ENCODE measurements around the gene KMT2E.

Gene KMT2E

GRCh38 chr7:104969183-104969582 is 44.8 kb upstream of the KMT2E start:
- peaks cover 2% of the 10 kb centered on the region for H3K36me3 ChIP-seq (ENCODE audit: insufficient read depth, low read length)
- no peaks in the 10 kb centered on the region for H3K4me1 ChIP-seq (ENCODE audit: insufficient read depth, low read length, severe bottlenecking)
- H3K27ac ChIP-seq (ENCODE audit: low read depth, low read length, poor library complexity, severe bottlenecking): no peak overlapping the region
- H3K4me2 ChIP-seq (ENCODE audit: low read length): no peak overlapping the region
- H3K9me3 ChIP-seq (ENCODE audit: low read length): peaks cover 7% of the 10 kb centered on the region
- H3K9me2 ChIP-seq (ENCODE audit: low read depth, low read length): no peaks in the 10 kb centered on the region
- H3K79me2 ChIP-seq (ENCODE audit: insufficient read depth, low read length): no peaks in the 10 kb centered on the region
- no peaks in the 10 kb centered on the region for H3K27me3 ChIP-seq (ENCODE audit: insufficient read depth, low read length)
- H3F3A ChIP-seq (ENCODE audit: insufficient read depth, low read length): no peaks in the 10 kb centered on the region
- H4K20me1 ChIP-seq (ENCODE audit: insufficient read depth, low read length): no peaks in the 10 kb centered on the region
- TF ChIP-seq CTCF (IDR thresholded peaks at IDR 0.05; ENCODE audit: low read length) (no peak), EZH2 (IDR thresholded peaks at IDR 0.05; ENCODE audit: borderline replicate concordance, low read length) (no peak)
- no peak overlapping the region for H2AFZ ChIP-seq (ENCODE audit: low read length)
- H3K4me3 ChIP-seq (ENCODE audit: low read depth, low read length, poor library complexity, severe bottlenecking): no peak overlapping the region
- H3K9ac ChIP-seq (ENCODE audit: low read length): no peak overlapping the region

- Histone ChIP-seq H4K20me1 (ENCODE audit: insufficient read depth, low read length) (no peaks in the 10 kb centered on the region), H3K27ac (ENCODE audit: low read depth, low read length, poor library complexity, severe bottlenecking) (no peak overlapping the region), H3K27me3 (ENCODE audit: insufficient read depth, low read length) (no peaks in the 10 kb centered on the region), H3K4me2 (ENCODE audit: low read length) (no peak overlapping the region), H3K9ac (ENCODE audit: low read length) (no peak overlapping the region), H3K9me2 (ENCODE audit: low read depth, low read length) (no peaks in the 10 kb centered on the region), H3K4me3 (ENCODE audit: low read depth, low read length, poor library complexity, severe bottlenecking) (no peak overlapping the region), H3K79me2 (ENCODE audit: insufficient read depth, low read length) (no peaks in the 10 kb centered on the region), H3F3A (ENCODE audit: insufficient read depth, low read length) (no peaks in the 10 kb centered on the region), H2AFZ (ENCODE audit: low read length) (no peak overlapping the region), H3K9me3 (ENCODE audit: low read length) (no peaks in the 10 kb centered on the region), H3K36me3 (ENCODE audit: insufficient read depth, low read length) (no peaks in the 10 kb centered on the region), H3K4me1 (ENCODE audit: insufficient read depth, low read length, severe bottlenecking) (no peaks in the 10 kb centered on the region)
- no peak for TF ChIP-seq CTCF (IDR thresholded peaks at IDR 0.05; ENCODE audit: low read length)
- no peak for TF ChIP-seq EZH2 (IDR thresholded peaks at IDR 0.05; ENCODE audit: borderline replicate concordance, low read length)
Measured at GRCh38 chr7:104971290-104972071, 42.5 kb upstream of the KMT2E start.

DNA sequence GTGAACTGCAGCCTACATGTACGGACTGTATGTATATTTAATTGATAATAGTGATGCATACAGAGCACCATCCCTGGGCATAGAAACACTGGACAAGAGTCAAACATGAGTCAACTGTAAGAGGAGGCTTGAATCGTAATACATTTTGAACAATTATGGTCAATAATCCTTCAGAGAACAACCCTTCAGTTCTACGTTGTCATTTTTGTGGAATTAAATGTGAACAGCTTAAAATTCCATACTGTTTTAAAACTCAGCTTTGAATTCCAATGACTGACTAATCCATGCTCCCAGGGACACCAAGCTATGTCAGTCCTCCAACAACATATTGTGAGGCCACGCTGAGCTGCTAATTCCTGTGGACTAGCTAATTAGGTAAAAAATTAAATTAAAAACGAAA is 41.5 kb upstream of the KMT2E start:
- Histone ChIP-seq H3K27me3 (ENCODE audit: insufficient read depth, low read length) (no peaks in the 10 kb centered on the region), H3F3A (ENCODE audit: insufficient read depth, low read length) (no peaks in the 10 kb centered on the region), H3K4me2 (ENCODE audit: low read length) (no peak overlapping the region), H3K4me3 (ENCODE audit: low read depth, low read length, poor library complexity, severe bottlenecking) (no peak overlapping the region), H3K27ac (ENCODE audit: low read depth, low read length, poor library complexity, severe bottlenecking) (no peak overlapping the region), H3K9me3 (ENCODE audit: low read length) (no peaks in the 10 kb centered on the region), H3K79me2 (ENCODE audit: insufficient read depth, low read length) (no peaks in the 10 kb centered on the region), H2AFZ (ENCODE audit: low read length) (no peak overlapping the region), H3K4me1 (ENCODE audit: insufficient read depth, low read length, severe bottlenecking) (peaks cover 8% of the 10 kb centered on the region), H3K9me2 (ENCODE audit: low read depth, low read length) (no peaks in the 10 kb centered on the region), H4K20me1 (ENCODE audit: insufficient read depth, low read length) (no peaks in the 10 kb centered on the region), H3K9ac (ENCODE audit: low read length) (no peak overlapping the region), H3K36me3 (ENCODE audit: insufficient read depth, low read length) (no peaks in the 10 kb centered on the region)
- no peak for TF ChIP-seq EZH2 (IDR thresholded peaks at IDR 0.05; ENCODE audit: borderline replicate concordance, low read length)
- TF ChIP-seq CTCF (IDR thresholded peaks at IDR 0.05; ENCODE audit: low read length): no peak
